ENCODE results near the gene CHEK2. TPM values are rescaled to one million over a fixed set of nuclear protein-coding genes. Genes with fewer than 3 reads are reported as not detected.
"Not testable (repeated sequence)": the region's sequence is repeated elsewhere in the genome, so short reads cannot be mapped to it uniquely, and the experiment has no call there.

Gene CHEK2
- total RNA-seq, 1 donor from 2014 or later: 34.1 TPM

DNA sequence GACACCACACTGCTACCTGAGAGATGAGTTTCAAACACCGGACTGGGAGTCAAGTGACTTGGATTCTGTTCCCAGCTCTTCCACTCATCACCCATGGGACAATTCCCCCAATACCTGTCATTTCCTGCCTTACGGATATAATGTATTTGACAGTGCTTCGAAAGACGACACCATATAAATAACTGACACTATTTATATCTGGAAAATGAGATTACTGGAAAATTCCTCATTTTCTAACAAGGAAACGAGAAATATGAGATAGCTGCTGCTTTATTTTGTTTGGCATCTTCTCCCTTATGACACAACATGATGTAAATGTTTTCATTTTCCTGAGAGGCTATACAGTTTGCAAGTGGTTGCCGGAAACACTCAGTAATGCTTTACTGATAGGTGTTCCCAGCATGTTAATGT is 8.9 kb upstream of the CHEK2 start:
- Mint-ChIP-seq H3K36me3 (peaks cover 25% of the 10 kb centered on the region), H3K9me3 (no peaks in the 10 kb centered on the region), H3K27me3 (no peaks in the 10 kb centered on the region), H3K4me3 (no peak overlapping the region), H3K27ac (no peak overlapping the region), H3K4me1 (ENCODE audit: unreplicated experiment) (no peaks in the 10 kb centered on the region)
- DNase-seq (ENCODE audit: extremely low spot score, unreplicated experiment): no peak
- TF ChIP-seq CTCF (conservative IDR thresholded peaks at IDR 0.05): no peak

DNA sequence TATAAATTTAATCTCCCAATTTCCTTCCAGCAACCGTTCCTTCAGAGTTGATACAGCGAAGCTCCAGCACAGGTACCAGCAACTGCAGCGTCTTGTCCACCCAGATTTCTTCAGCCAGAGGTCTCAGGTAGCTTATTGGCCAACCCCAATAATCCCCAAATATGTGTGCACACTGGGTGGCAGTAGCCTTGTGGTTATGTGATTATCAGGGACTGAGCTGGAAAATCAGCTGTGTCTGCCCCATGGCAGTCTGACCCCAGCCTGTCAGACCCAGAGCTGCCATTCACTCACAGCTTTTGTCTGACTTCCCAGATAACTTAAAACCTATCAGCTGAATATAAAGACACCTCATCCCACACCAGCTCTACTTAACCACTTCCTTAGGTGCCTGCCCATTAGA is 2.2 kb upstream of the CHEK2 start:
- H3K36me3 Mint-ChIP-seq: peaks cover 10% of the 10 kb centered on the region
- no peaks in the 10 kb centered on the region for H3K27me3 Mint-ChIP-seq
- peaks cover 17% of the 10 kb centered on the region for H3K4me1 Mint-ChIP-seq (ENCODE audit: unreplicated experiment)
- no peak for DNase-seq (ENCODE audit: extremely low spot score, unreplicated experiment)
- peak overlapping the region; percentile 91 for H3K4me3 Mint-ChIP-seq
- TF ChIP-seq CTCF (conservative IDR thresholded peaks at IDR 0.05): no peak
- no peak overlapping the region for H3K27ac Mint-ChIP-seq
- no peaks in the 10 kb centered on the region for H3K9me3 Mint-ChIP-seq

DNA sequence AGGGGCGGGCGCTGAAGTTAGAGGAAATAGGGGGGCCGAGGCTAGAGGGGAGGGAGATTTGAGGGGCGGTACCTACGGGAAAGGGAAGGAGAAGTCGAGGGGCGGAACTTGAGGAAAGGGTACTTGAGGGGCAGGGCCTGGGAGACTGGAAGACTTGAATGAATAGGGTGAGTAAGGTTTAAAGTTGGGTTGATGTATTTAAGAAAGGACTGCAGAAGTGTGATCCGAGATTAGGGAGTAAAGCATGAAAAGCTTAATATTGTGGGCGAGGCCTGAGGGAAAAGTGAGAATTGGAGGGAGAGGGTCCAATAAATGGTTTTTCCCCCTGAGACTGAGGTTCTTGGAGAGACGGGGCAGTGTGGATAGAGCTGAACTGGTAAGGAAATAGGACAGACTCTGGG is 942 bp upstream of the CHEK2 start:
- H3K9me3 Mint-ChIP-seq: no peaks in the 10 kb centered on the region
- no peaks in the 10 kb centered on the region for H3K27me3 Mint-ChIP-seq
- TF ChIP-seq CTCF (conservative IDR thresholded peaks at IDR 0.05): no peak
- H3K36me3 Mint-ChIP-seq: peaks cover 7% of the 10 kb centered on the region
- H3K4me1 Mint-ChIP-seq (ENCODE audit: unreplicated experiment): peaks cover 17% of the 10 kb centered on the region
- no peak for DNase-seq (ENCODE audit: extremely low spot score, unreplicated experiment)
- peak overlapping the region; percentile 87 for H3K27ac Mint-ChIP-seq
- peak overlapping the region; percentile 91 for H3K4me3 Mint-ChIP-seq

DNA sequence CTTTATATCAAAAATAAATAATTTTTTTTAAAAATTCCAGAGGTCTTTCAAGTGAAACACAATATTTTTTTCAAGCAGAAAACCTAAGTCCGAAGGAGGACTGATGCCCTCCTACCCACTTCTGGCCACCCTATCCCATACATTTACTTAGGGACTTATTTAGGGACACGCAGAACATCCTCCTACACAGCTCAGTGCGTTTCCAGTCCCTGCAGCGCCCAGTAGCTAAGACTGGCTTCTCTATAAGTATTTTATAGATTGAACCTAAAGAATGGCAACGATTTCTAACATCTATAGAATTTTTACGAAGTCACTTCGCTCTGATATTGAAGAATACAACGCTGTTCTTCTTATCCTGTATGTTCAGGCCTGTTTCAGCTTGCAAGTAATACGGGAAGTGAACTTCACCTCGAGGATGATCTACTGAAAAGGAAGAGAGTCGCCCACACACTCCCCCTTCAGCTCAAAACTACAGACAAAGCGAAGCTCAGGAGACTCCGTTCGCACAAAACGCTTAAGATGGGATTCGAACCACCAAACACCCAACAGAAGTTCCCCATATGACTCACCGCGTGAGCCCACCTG is 328 bp downstream of the CHEK2 start:
- H3K4me1 Mint-ChIP-seq (ENCODE audit: unreplicated experiment): peaks cover 17% of the 10 kb centered on the region
- H3K4me3 Mint-ChIP-seq: peak overlapping the region; percentile 91

GRCh38 chr22:28738876-28739275 is 2.7 kb downstream of the CHEK2 start:
- not testable (repeated sequence) for DNase-seq (ENCODE audit: extremely low spot score, unreplicated experiment); H3K4me3 Mint-ChIP-seq; H3K9me3 Mint-ChIP-seq; H3K36me3 Mint-ChIP-seq; H3K27me3 Mint-ChIP-seq
- Mint-ChIP-seq H3K27ac (peak overlapping the region; percentile 2), H3K4me1 (ENCODE audit: unreplicated experiment) (peaks cover 17% of the 10 kb centered on the region)

More for the DNA sequence above, 328 bp downstream of the CHEK2 start:
- TF ChIP-seq CTCF (conservative IDR thresholded peaks at IDR 0.05): no peak
- Mint-ChIP-seq H3K9me3 (no peaks in the 10 kb centered on the region), H3K27me3 (no peaks in the 10 kb centered on the region), H3K27ac (peak overlapping the region; percentile 87), H3K36me3 (peaks cover 7% of the 10 kb centered on the region)
- DNase-seq (ENCODE audit: extremely low spot score, unreplicated experiment): no peak

- H3K27ac Mint-ChIP-seq: no peak overlapping the region
- peaks cover 8% of the 10 kb centered on the region for H3K4me1 Mint-ChIP-seq (ENCODE audit: unreplicated experiment)
- H3K4me3 Mint-ChIP-seq: peak overlapping the region; percentile 22
These were observed 3.9 kb downstream of the CHEK2 start for GRCh38 chr22:28737701-28738100.

More at GRCh38 chr22:28737701-28738100, 3.9 kb downstream of the CHEK2 start:
- peaks cover 9% of the 10 kb centered on the region for H3K36me3 Mint-ChIP-seq
- DNase-seq (ENCODE audit: extremely low spot score, unreplicated experiment): no peak
- H3K9me3 Mint-ChIP-seq: no peaks in the 10 kb centered on the region
- TF ChIP-seq CTCF (conservative IDR thresholded peaks at IDR 0.05): no peak
- H3K27me3 Mint-ChIP-seq: no peaks in the 10 kb centered on the region

All from type B pancreatic cell (in vitro differentiated cells).